ENCODE measurements around the gene DHRS2. TPM values are rescaled to one million over a fixed set of nuclear protein-coding genes. Genes with fewer than 3 reads are reported as not detected.

DHRS2 gene
- total and polyA plus RNA-seq, 7 experiments from 2014 or later: 0.63 to 5.5 TPM; not detected in 5

GRCh38 chr14:23647619-23648018 lies 11.5 kb downstream of the DHRS2 start:
- DNase-seq (no peak), ATAC-seq (no peak)
- Mint-ChIP-seq H3K4me3 (no peak overlapping the region), H3K4me1 (no peaks in the 10 kb centered on the region), H3K9me3 (no peaks in the 10 kb centered on the region), H3K27me3 (no peaks in the 10 kb centered on the region), H3K36me3 (no peaks in the 10 kb centered on the region), H3K27ac (peak overlapping the region in 1 of 9 donors; percentile 27)
- no peak overlapping the region for H3K4me3 ChIP-seq (ENCODE audit: low read length)
- no peak overlapping the region for H3K27ac ChIP-seq (ENCODE audit: low read depth, low read length)
- no peaks in the 10 kb centered on the region for H3K4me1 ChIP-seq (ENCODE audit: control insufficient read depth in 2 of 2, insufficient read depth in 2 of 2, low read length in 2 of 2)
- intact Hi-C loops (cut with micrococcal nuclease): no loop called here
- no peaks in the 10 kb centered on the region for H3K9me3 ChIP-seq (ENCODE audit: control insufficient read depth in 2 of 3, low read length in 3 of 3)
- H3K36me3 ChIP-seq (ENCODE audit: control insufficient read depth in 2 of 3, insufficient read depth in 3 of 3, low read length in 3 of 3): no peaks in the 10 kb centered on the region
- ChIA-PET CTCF (no interaction called here), POLR2A (no interaction called here)
- H3K27me3 ChIP-seq (ENCODE audit: control insufficient read depth in 2 of 2, insufficient read depth in 2 of 2, low read length in 2 of 2): no peaks in the 10 kb centered on the region

- no peak for ATAC-seq
- CTCF ChIA-PET: no interaction called here
- intact Hi-C loops (cut with micrococcal nuclease): no loop called here
Measured at GRCh38 chr14:23648764-23649460, 12.7 kb downstream of the DHRS2 start.

GRCh38 chr14:23650506-23650905 lies 14.3 kb downstream of the DHRS2 start:
- no peak overlapping the region for H3K27ac Mint-ChIP-seq
- H3K4me3 Mint-ChIP-seq: no peak overlapping the region
- H3K36me3 Mint-ChIP-seq: peaks cover 0 to 4% (median 3%) of the 10 kb centered on the region in 5 donors
- CTCF ChIA-PET: no interaction called here
- H3K4me1 Mint-ChIP-seq: peaks cover 0 to 4% (median 0%) of the 10 kb centered on the region in 7 donors
- Histone ChIP-seq H3K27ac (ENCODE audit: low read depth, low read length) (no peak overlapping the region), H3K27me3 (ENCODE audit: control insufficient read depth in 2 of 2, insufficient read depth in 2 of 2, low read length in 2 of 2) (no peaks in the 10 kb centered on the region), H3K9me3 (ENCODE audit: control insufficient read depth in 2 of 3, low read length in 3 of 3) (no peaks in the 10 kb centered on the region), H3K36me3 (ENCODE audit: control insufficient read depth in 2 of 3, insufficient read depth in 3 of 3, low read length in 3 of 3) (no peaks in the 10 kb centered on the region), H3K4me1 (ENCODE audit: control insufficient read depth in 2 of 2, insufficient read depth in 2 of 2, low read length in 2 of 2) (no peaks in the 10 kb centered on the region), H3K4me3 (ENCODE audit: low read length) (no peak overlapping the region)
- POLR2A ChIA-PET: no interaction called here
- intact Hi-C loops (cut with micrococcal nuclease): no loop called here
- peaks cover 0 to 8% (median 0%) of the 10 kb centered on the region in 11 donors for H3K9me3 Mint-ChIP-seq
- ATAC-seq (no peak), DNase-seq (no peak)
- H3K27me3 Mint-ChIP-seq: no peaks in the 10 kb centered on the region

More at GRCh38 chr14:23648764-23649460, 12.7 kb downstream of the DHRS2 start:
- Histone ChIP-seq H3K27me3 (ENCODE audit: control insufficient read depth in 2 of 2, insufficient read depth in 2 of 2, low read length in 2 of 2) (no peaks in the 10 kb centered on the region), H3K4me1 (ENCODE audit: control insufficient read depth in 2 of 2, insufficient read depth in 2 of 2, low read length in 2 of 2) (no peaks in the 10 kb centered on the region), H3K9me3 (ENCODE audit: control insufficient read depth in 2 of 3, low read length in 3 of 3) (no peaks in the 10 kb centered on the region), H3K4me3 (ENCODE audit: low read length) (no peak overlapping the region), H3K36me3 (ENCODE audit: control insufficient read depth in 2 of 3, insufficient read depth in 3 of 3, low read length in 3 of 3) (no peaks in the 10 kb centered on the region), H3K27ac (ENCODE audit: low read depth, low read length) (no peak overlapping the region)
- peaks cover 0 to 3% (median 0%) of the 10 kb centered on the region in 5 donors for H3K36me3 Mint-ChIP-seq
- H3K27ac Mint-ChIP-seq: no peak overlapping the region
- no peaks in the 10 kb centered on the region for H3K9me3 Mint-ChIP-seq
- H3K4me3 Mint-ChIP-seq: no peak overlapping the region
- DNase-seq: no peak
- H3K27me3 Mint-ChIP-seq: no peaks in the 10 kb centered on the region
- POLR2A ChIA-PET: no interaction called here
- no peaks in the 10 kb centered on the region for H3K4me1 Mint-ChIP-seq

- Mint-ChIP-seq H3K36me3 (peaks cover 0 to 4% (median 3%) of the 10 kb centered on the region in 5 donors), H3K4me1 (peaks cover 0 to 4% (median 0%) of the 10 kb centered on the region in 7 donors), H3K27ac (no peak overlapping the region), H3K4me3 (no peak overlapping the region), H3K9me3 (peaks cover 0 to 8% (median 0%) of the 10 kb centered on the region in 11 donors), H3K27me3 (peaks cover 0 to 4% (median 0%) of the 10 kb centered on the region in 5 donors)
- intact Hi-C loops (cut with micrococcal nuclease): no loop called here
- H3K27me3 ChIP-seq (ENCODE audit: control insufficient read depth in 2 of 2, insufficient read depth in 2 of 2, low read length in 2 of 2): no peaks in the 10 kb centered on the region
- DNase-seq (no peak), ATAC-seq (no peak)
- H3K27ac ChIP-seq (ENCODE audit: low read depth, low read length): no peak overlapping the region
- H3K36me3 ChIP-seq (ENCODE audit: control insufficient read depth in 2 of 3, insufficient read depth in 3 of 3, low read length in 3 of 3): no peaks in the 10 kb centered on the region
- no peaks in the 10 kb centered on the region for H3K9me3 ChIP-seq (ENCODE audit: control insufficient read depth in 2 of 3, low read length in 3 of 3)
- H3K4me3 ChIP-seq (ENCODE audit: low read length): no peak overlapping the region
- ChIA-PET POLR2A (no interaction called here), CTCF (no interaction called here)
- H3K4me1 ChIP-seq (ENCODE audit: control insufficient read depth in 2 of 2, insufficient read depth in 2 of 2, low read length in 2 of 2): no peaks in the 10 kb centered on the region
Measured at GRCh38 chr14:23653051-23653450, 16.9 kb downstream of the DHRS2 start.

GRCh38 chr14:23654231-23654630 lies 18.1 kb downstream of the DHRS2 start:
- H3K4me1 Mint-ChIP-seq: peaks cover 0 to 4% (median 0%) of the 10 kb centered on the region in 7 donors
- no peak for DNase-seq
- intact Hi-C loops (cut with micrococcal nuclease): no loop called here
- H3K27me3 Mint-ChIP-seq: peaks cover 0 to 7% (median 0%) of the 10 kb centered on the region in 5 donors
- POLR2A ChIA-PET: no interaction called here
- H3K36me3 ChIP-seq (ENCODE audit: control insufficient read depth in 2 of 3, insufficient read depth in 3 of 3, low read length in 3 of 3): no peaks in the 10 kb centered on the region
- no peak overlapping the region for H3K4me3 Mint-ChIP-seq
- H3K4me1 ChIP-seq (ENCODE audit: control insufficient read depth in 2 of 2, insufficient read depth in 2 of 2, low read length in 2 of 2): no peaks in the 10 kb centered on the region
- no peak overlapping the region for H3K27ac ChIP-seq (ENCODE audit: low read depth, low read length)
- no peaks in the 10 kb centered on the region for H3K27me3 ChIP-seq (ENCODE audit: control insufficient read depth in 2 of 2, insufficient read depth in 2 of 2, low read length in 2 of 2)
- no peak overlapping the region for H3K4me3 ChIP-seq (ENCODE audit: low read length)
- CTCF ChIA-PET: no interaction called here
- peaks cover 0 to 8% (median 0%) of the 10 kb centered on the region in 11 donors for H3K9me3 Mint-ChIP-seq
- no peaks in the 10 kb centered on the region for H3K9me3 ChIP-seq (ENCODE audit: control insufficient read depth in 2 of 3, low read length in 3 of 3)
- no peak for ATAC-seq
- H3K36me3 Mint-ChIP-seq: peaks cover 0 to 4% (median 3%) of the 10 kb centered on the region in 5 donors
- H3K27ac Mint-ChIP-seq: peak overlapping the region in 2 of 9 donors; percentile 18 to 55

GRCh38 chr14:23657959-23658470 lies 21.9 kb downstream of the DHRS2 start:
- no peaks in the 10 kb centered on the region for H3K9me3 ChIP-seq (ENCODE audit: control insufficient read depth in 2 of 3, low read length in 3 of 3)
- H3K9me3 Mint-ChIP-seq: peaks cover 0 to 8% (median 0%) of the 10 kb centered on the region in 11 donors
- peaks cover 0 to 4% (median under 1%) of the 10 kb centered on the region in 5 donors for H3K36me3 Mint-ChIP-seq
- H3K27me3 Mint-ChIP-seq: peaks cover 0 to 11% (median 4%) of the 10 kb centered on the region in 5 donors
- intact Hi-C loops (cut with micrococcal nuclease): no loop called here
- no peak overlapping the region for H3K4me3 ChIP-seq (ENCODE audit: low read length)
- CTCF ChIA-PET: interaction anchor here (0.6 kb wide), 1 partner anchor 25 kb away, joined by 3 read pairs; no protein-coding TSS in a partner anchor
- H3K4me1 Mint-ChIP-seq: peaks cover 0 to 6% (median 0%) of the 10 kb centered on the region in 7 donors
- POLR2A ChIA-PET: interaction anchor here (0.6 kb wide), 1 partner anchor 279 kb away, joined by 4 read pairs; no protein-coding TSS in a partner anchor
- no peak overlapping the region for H3K27ac Mint-ChIP-seq
- no peaks in the 10 kb centered on the region for H3K36me3 ChIP-seq (ENCODE audit: control insufficient read depth in 2 of 3, insufficient read depth in 3 of 3, low read length in 3 of 3)
- H3K4me1 ChIP-seq (ENCODE audit: control insufficient read depth in 2 of 2, insufficient read depth in 2 of 2, low read length in 2 of 2): peaks cover 0 to 12% of the 10 kb centered on the region in 2 donors
- H3K27me3 ChIP-seq (ENCODE audit: control insufficient read depth in 2 of 2, insufficient read depth in 2 of 2, low read length in 2 of 2): peaks cover 0 to 3% of the 10 kb centered on the region in 2 donors
- no peak for DNase-seq
- H3K27ac ChIP-seq (ENCODE audit: low read depth, low read length): no peak overlapping the region
- ATAC-seq: no peak
- no peak overlapping the region for H3K4me3 Mint-ChIP-seq

Measured in naive thymus-derived CD4-positive, alpha-beta T cell (primary cell).